MM.1S (cell line): Measurements from ENCODE around the gene MZT2A.
"Not testable (repeated sequence)": the region's sequence is repeated elsewhere in the genome, so short reads cannot be mapped to it uniquely, and the experiment has no call there.

Experiments used
- EZH2phosphoT487 ChIP-seq: fragments of 300-600 bp; sonication (generic); IDR thresholded peaks from 2 replicates; pipeline ENCODE4 v1.6.1; 2018; ENCODE audit warnings: antibody characterized with exemption, low read length
- TF ChIP-seq, protein P1 (sequence below): fragments of 300-600 bp; sonication (generic); IDR thresholded peaks from 2 replicates; pipeline ENCODE4 v1.5.1; 2016; ENCODE audit warnings: antibody characterized with exemption, low read length, mixed read lengths

DNA sequence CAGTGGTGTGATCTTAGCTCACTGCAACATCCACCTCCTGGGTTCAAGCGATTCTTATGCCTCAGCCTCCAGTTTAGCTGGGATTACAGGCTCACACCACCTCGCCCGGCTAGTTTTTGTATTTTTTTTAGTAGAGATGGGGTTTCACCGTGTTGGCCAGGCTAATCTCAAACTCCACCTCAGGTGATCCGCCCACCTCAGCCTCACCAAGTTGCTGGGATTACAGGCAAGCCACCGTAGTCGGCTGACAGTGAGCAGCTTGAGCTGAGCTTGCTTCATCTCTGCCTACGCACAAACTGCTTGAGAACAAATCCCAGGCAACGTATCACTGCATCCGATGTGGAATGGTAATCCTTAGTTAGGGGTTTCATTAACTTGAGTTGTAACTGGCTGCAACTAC is 24.5 kb downstream of the MZT2A start:
- TF ChIP-seq, protein P1, sequence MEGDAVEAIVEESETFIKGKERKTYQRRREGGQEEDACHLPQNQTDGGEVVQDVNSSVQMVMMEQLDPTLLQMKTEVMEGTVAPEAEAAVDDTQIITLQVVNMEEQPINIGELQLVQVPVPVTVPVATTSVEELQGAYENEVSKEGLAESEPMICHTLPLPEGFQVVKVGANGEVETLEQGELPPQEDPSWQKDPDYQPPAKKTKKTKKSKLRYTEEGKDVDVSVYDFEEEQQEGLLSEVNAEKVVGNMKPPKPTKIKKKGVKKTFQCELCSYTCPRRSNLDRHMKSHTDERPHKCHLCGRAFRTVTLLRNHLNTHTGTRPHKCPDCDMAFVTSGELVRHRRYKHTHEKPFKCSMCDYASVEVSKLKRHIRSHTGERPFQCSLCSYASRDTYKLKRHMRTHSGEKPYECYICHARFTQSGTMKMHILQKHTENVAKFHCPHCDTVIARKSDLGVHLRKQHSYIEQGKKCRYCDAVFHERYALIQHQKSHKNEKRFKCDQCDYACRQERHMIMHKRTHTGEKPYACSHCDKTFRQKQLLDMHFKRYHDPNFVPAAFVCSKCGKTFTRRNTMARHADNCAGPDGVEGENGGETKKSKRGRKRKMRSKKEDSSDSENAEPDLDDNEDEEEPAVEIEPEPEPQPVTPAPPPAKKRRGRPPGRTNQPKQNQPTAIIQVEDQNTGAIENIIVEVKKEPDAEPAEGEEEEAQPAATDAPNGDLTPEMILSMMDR = not testable (repeated sequence)
- TF ChIP-seq EZH2phosphoT487 = not testable (repeated sequence)
